GM10847 (cell line): Measurements from ENCODE around the gene KCNK7.

Source experiments
- POLR2A ChIP-seq: IDR thresholded peaks from 2 replicates; pipeline ENCODE4 v1.6.1; 2011; ENCODE audit not compliant: insufficient read length; ENCODE audit errors: extremely low read depth

The KCNK7 gene

GRCh38 chr11:65617990-65618751 is 22.6 kb upstream of the KCNK7 start:
- TF ChIP-seq POLR2A, result no peak

DNA sequence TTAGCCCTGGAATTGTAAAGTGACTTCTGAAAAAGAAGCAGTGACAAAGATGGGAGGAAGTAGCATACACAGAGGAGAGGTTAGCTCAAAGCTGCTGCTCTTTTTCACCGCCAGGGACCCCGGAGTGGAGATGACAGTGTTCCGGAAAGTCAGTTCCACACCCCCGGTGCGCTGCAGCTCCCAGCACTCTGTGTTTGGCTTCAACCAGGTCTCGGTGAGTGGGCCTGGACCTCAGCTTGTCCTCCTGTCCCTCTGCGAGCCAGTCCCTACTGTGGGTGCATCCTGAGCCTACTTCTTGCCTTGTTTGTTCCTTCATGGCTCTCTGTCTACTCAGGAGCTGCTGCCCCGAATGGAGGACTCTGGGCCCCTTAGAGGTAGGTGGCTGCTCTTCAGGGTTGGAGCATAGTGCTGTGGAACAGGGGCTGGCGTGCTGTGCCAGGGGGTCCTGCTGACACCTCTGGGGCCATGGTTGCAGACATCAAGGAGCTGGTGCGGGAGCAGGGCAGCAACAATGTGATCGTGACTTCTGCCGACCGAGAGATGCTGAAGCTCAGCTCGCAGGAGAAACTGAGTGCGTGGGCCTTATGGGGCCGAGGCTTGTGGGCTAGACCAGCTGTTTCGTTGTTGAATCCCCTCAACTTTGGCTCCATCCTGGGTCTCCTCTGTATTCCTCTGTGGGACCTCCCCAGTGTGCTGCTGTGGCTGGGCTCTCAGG is 21.7 kb upstream of the KCNK7 start:
- no peak for TF ChIP-seq POLR2A

- no peak for TF ChIP-seq POLR2A
These were observed 21.0 kb upstream of the KCNK7 start for GRCh38 chr11:65616575-65617001.

GRCh38 chr11:65615950-65616574 is 20.5 kb upstream of the KCNK7 start:
- no peak for TF ChIP-seq POLR2A

GRCh38 chr11:65615229-65615949 is 19.8 kb upstream of the KCNK7 start, which contains the start of gene PCNX3:
TSS of gene PCNX3 (plus strand) at chr11:65615776. CDS start at chr11:65616312, 536 bp downstream.
- TF ChIP-seq POLR2A, result no peak

DNA sequence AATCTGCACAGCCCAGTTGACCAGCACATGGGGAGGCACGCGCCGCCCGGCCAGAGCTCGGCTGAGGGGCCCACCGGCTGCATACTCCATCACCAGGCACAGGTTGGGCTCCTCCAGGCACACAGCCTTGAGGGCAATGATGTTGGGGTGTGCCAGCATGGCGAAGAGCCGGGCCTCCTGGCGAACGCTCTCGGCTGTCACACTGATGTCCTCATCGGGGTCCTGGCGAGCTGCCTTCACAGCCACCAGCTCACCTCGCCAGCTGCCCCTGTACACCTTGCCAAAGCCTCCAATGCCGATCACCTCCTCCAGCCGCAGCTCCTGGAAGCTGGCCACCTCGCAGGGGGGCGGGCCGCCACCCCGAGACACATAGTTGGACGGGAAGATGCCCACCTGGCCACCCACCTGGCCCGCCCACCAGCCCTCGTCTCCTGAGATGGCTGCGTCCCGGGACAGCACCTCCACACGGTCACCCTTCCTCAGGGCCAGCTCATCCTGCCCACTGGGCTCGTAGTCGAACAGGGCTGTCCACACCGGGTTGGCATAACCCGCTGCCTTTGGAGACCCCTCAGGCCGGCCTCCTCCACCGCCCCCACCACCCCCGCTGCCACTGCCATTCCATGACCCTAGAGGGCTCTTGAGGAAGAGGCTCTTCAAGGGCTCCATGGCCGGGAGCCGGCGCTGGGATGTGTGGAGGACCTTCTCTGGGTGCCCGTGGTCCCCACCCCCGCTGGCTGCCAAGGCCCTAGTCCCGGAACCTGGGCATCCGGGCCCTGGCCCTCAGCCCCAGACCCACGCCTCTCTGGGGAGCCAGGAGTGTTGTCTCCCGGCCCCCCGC is 17.7 kb upstream of the KCNK7 start:
- TF ChIP-seq POLR2A, result no peak

DNA sequence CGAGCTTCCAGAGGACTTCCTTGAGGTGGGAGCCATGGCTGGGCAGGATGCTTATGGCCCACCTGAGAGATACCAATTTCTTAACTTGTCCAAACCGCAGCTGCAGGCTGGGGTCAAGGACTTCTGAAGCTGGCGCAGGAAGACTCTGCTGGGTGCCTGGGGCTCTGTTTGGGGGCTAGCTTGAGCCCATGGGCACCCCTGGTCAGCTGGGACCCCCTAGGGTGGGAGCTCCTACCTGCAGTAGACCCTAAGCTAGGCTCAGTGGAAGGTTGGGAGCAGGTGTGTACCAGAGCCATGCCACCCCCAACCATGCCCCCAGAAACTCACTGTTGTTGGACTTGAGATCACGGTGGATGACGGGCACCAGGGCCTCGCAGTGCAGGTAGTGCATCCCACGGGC is 17.1 kb upstream of the KCNK7 start:
- no peak for TF ChIP-seq POLR2A

DNA sequence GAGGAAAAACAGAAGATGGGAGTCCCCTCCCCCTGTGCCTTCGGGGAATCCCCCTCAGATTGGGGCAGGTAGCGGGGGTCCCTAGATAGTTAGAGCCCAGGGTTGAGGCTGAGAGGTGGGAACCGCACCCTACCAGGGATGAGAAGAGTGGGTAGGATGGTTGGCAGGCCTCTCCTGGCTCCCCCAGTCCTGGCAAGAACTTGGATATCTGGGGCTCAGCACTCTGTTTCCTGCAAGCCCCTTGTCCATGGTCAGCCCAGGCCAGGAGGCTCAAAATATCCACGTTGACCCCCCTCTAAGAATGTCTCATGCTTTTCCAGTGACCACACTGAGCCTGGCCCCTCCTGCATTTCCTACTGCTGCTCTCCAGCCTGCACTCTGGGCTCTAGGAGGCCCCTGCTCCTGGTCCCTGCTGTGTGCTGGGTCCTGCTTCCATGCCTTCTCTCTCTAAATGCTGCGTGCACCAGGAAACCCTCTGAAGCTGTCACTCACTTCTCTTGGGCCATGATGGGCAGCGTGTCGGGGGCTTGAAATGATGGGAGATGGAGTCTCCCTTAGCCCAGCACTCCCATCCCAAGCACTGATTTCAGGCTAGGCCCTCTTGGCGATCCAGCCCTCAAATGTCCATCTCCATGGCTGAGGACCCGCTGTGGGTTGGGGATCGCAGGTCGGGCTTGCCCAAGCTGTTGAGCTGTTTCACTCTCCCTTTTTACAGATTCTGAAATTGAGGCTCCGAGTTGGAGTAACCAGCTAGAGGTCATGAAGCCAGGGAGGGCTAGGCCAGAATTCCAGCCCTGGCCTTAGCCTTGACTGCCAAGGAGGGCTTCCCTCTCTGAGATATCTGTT is 16.4 kb upstream of the KCNK7 start:
- no peak for TF ChIP-seq POLR2A

GRCh38 chr11:65611028-65611757 is 15.6 kb upstream of the KCNK7 start:
- TF ChIP-seq POLR2A, result no peak

- TF ChIP-seq POLR2A, result no peak
These were observed 14.8 kb upstream of the KCNK7 start for GRCh38 chr11:65610404-65610803.

- no peak for TF ChIP-seq POLR2A
These were observed 14.1 kb upstream of the KCNK7 start for GRCh38 chr11:65609665-65610064.

DNA sequence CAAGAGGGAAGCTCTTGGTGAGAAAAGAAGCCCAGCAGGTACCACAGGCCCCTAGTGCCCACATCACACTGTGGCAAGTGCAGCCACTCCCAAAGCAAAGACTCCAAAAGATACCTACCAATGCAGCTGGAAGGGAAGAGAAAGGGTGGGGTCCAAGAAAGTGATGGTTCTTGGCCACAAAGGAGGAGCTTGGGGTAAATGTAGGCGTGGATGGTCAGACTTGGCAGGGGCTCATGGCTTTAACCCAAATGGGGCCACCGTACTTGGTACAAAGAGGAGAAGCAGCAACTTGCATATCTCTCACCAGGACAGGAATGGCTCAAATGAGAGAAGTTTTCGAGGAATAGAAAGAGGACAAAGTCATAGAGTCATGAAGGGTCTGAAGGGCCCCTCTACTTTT is 13.6 kb upstream of the KCNK7 start:
- no peak for TF ChIP-seq POLR2A

GRCh38 chr11:65607614-65608426 is 12.2 kb upstream of the KCNK7 start:
- TF ChIP-seq POLR2A, result no peak
